ENCODE measurements around the gene ZBED5. TPM values are rescaled to one million over a fixed set of nuclear protein-coding genes. Genes with fewer than 3 reads are reported as not detected.

ZBED5 gene
- total RNA-seq, 4 donors from 2014 or later = 24.9 to 34.9 (median 30.5) TPM

DNA sequence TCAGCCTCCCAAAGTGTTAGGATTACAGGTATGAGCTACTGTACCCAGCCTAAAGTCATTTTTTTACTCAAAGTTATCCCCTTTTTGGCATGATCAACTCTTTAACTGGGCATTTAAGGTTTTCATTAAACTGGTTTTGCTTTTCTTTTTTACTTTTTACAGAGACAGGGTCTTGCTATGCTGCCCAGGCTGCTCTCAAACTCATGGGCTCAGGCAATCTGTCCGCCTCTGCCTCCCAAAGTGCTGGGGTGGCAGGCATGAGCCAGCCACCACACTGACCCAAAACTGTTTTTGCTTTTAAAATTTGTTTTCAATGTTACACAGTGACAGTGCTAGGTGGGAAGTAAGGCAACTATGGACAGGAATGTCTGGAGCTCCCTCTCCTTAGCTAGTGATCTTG is 3.9 kb upstream of the ZBED5 start:
- TF ChIP-seq, protein P1, sequence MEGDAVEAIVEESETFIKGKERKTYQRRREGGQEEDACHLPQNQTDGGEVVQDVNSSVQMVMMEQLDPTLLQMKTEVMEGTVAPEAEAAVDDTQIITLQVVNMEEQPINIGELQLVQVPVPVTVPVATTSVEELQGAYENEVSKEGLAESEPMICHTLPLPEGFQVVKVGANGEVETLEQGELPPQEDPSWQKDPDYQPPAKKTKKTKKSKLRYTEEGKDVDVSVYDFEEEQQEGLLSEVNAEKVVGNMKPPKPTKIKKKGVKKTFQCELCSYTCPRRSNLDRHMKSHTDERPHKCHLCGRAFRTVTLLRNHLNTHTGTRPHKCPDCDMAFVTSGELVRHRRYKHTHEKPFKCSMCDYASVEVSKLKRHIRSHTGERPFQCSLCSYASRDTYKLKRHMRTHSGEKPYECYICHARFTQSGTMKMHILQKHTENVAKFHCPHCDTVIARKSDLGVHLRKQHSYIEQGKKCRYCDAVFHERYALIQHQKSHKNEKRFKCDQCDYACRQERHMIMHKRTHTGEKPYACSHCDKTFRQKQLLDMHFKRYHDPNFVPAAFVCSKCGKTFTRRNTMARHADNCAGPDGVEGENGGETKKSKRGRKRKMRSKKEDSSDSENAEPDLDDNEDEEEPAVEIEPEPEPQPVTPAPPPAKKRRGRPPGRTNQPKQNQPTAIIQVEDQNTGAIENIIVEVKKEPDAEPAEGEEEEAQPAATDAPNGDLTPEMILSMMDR (IDR thresholded peaks at IDR 0.05; ENCODE audit: low read depth) = no peak

DNA sequence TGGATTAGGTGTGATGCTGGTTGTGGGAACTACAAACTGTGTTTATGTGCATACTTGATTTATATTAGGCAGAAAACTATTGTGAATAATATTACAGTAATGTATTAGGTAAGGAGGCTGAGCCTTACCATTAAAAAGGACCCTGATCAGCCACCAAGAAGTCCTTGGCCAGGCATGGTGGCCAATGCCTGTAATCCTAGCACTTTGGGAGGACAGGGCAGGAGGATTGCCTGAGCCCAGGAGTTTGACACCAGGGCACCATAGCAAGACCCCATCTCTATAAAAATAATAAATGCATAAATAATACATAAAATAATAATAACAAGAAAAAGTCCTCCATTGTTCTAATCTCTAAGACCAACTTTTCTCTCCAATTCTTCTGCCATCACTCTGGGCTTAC is 3.2 kb upstream of the ZBED5 start:
- TF ChIP-seq, protein P1 (IDR thresholded peaks at IDR 0.05; ENCODE audit: low read depth) = no peak

DNA sequence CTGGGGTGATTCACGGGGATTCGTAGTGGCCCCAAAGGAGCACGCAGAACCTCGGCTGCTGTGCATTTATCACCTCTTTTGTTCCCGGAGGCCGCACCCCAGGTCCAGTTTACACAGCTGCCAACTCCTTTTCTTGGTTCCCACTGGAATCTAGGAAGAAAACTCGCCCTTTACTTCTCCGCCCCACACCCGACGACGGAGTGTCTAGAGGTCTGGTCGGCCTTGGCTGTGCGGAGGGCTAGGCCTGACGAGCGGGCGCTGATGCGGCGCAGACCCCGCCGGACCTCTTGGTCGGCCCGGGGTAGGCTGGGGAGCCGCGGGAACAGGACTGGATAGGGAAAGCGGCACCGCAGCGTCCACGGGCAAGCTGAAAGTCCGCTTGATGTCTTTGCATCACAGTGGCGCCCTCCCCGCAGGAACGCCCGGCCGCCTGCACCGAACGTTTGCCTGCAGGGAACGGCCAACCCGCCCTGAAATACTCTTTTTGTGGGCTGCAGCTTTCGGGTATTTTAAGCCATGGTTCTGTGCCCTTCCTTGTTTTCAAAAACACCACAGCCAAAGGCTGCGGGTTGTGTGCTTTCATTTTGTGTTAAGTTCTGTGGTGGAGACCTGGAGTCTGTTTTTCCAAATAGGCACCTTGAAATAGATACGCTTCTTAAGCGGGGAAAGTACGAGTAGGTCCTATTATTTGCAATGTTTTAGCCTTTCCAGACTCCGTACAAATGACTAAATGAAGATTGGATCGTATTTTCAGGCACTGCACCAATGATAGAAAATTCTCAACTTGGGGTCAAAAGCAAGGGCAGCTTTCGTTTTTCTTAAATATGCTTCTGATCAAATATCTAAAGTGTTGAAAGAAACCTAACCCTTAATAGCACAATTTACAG is 829 bp upstream of the ZBED5 start:
- TF ChIP-seq, protein P1 (IDR thresholded peaks at IDR 0.05; ENCODE audit: low read depth) = no peak

DNA sequence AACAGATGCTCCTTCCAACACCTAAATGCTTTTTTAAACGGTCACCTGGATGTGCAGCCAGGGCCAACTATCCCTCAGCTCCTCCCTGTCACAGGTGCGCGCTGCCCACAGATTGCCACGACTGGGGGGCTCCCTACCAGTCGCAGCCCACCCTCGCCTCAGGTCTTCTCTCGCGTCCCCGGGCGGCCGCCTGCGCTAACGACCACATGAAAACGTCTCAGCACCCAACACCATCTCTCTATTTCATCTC is 469 bp downstream of the ZBED5 start:
- TF ChIP-seq, protein P1 (IDR thresholded peaks at IDR 0.05; ENCODE audit: low read depth) = no peak

DNA sequence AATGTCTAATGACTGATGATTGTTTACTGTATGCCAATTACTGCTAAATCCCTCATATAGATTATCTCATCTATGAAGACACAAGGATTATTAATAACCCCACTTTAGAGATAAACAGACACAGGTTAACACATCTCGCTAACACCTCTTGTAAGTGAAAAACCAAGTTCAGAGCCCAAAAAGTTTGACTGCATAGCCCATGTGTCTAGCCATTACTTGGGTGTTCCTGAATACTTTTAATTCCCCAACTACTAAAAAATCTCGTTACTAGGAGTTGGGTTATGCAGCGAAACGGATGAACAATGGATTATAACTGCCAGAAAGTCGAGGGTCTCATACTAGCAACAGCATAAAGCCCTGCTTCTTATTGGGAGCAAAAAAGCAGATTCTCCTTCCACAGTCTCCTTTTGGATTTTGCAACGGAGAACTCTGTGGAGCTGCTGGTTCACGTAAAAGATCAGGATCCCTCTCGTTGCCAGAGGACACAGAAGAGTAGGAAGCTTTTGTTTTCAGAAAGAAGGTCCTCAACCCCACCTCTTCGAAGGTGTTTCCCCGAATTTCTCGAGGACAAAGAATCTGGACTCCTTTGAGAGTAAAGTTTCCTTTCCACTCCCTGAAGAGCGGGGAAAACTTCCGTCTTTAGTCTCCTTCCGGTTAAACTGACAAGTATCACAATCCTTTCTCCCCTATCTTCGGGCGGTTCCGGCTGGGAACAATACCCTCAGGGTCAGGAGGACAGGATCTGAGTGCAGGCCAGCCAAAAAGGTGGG is 979 bp downstream of the ZBED5 start:
- TF ChIP-seq, protein P1 (IDR thresholded peaks at IDR 0.05; ENCODE audit: low read depth) = no peak

DNA sequence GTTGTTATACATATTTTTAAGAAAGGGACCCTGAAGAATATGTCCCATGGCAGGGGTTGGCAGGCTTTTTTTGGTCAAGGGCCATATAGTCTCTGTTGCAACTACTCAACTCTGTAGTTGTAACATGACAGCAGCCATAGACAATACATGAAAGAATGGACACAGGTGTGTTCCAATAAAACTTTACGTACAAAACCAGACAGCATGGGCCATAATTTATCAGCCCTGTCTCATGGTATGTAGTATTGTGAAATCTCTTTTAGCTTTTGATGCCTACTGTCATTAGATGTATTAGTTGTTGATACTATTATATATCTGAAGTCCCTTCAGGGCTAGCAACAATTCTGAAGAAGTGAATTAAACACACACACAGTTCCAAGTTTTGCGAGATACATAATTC is 2.6 kb downstream of the ZBED5 start:
- TF ChIP-seq, protein P1 (IDR thresholded peaks at IDR 0.05; ENCODE audit: low read depth) = no peak
